Activated CD8-positive, alpha-beta T cell treated with anti-CD3 and anti-CD28 coated beads for 36 hours (primary cell): ENCODE measurements around the gene GSS. TPM values are rescaled to one million over a fixed set of nuclear protein-coding genes. Genes with fewer than 3 reads are reported as not detected.
A peak's percentile ranks its signal among the peaks of the same experiment; 100 is the strongest.

Source experiments
- ATAC-seq: fragments of 200-7000 bp; cut with Tn5 transposase; one replicate; pipeline ENCODE4 v1.10.0; 2021; ENCODE audit warnings: mild to moderate bottlenecking, moderate library complexity
- CTCF ChIA-PET: fragments of 350-600 bp; sonication (Branson Sonifier 250); formaldehyde crosslinking; loops from one replicate; lab custom pipeline; 2021; ENCODE audit warnings: antibody characterized with exemption; lab: Charles Lee
- POLR2A ChIA-PET: fragments of 350-600 bp; sonication (Branson Sonifier 250); formaldehyde crosslinking; loops from one replicate; lab custom pipeline; 2021; ENCODE audit warnings: antibody characterized with exemption; lab: Charles Lee
- DNase-seq: peaks from one replicate; pipeline ENCODE4 v3.0.0-alpha.2; 2020
- H3K27ac Mint-ChIP-seq: one replicate; pipeline ENCODE4 v1.8.0; 2021; ENCODE audit warnings: mild to moderate bottlenecking, mixed read lengths
- H3K27me3 Mint-ChIP-seq: one replicate; pipeline ENCODE4 v1.8.0; 2021; ENCODE audit warnings: mixed read lengths
- H3K36me3 Mint-ChIP-seq: one replicate; pipeline ENCODE4 v1.8.0; 2021; ENCODE audit warnings: low read depth, mixed read lengths
- H3K4me1 Mint-ChIP-seq: one replicate; pipeline ENCODE4 v1.8.0; 2021; ENCODE audit warnings: low read depth, mixed read lengths
- H3K4me3 Mint-ChIP-seq: one replicate; pipeline ENCODE4 v1.8.0; 2021; ENCODE audit warnings: mild to moderate bottlenecking, moderate library complexity, mixed read lengths
- H3K9me3 Mint-ChIP-seq: one replicate; pipeline ENCODE4 v1.8.0; 2021; ENCODE audit warnings: mixed read lengths
- CTCF ChIP-seq: fragments of 200-600 bp; IDR thresholded peaks from one replicate; pipeline ENCODE4 v1.8.0; 2022; ENCODE audit warnings: antibody characterized with exemption, mild to moderate bottlenecking
- intact Hi-C: fragments of 100-400 bp; cut with micrococcal nuclease; formaldehyde crosslinking; loops from one replicate; pipeline ENCODE4 v1.10.0; 2022
- total RNA-seq, 2 experiments: library from RNA; stranded (reverse); gene quantifications; one replicate each; pipeline ENCODE4 v1.2.3, GENCODE V29; 2021

GSS gene
- total RNA-seq, 2 experiments from 2014 or later: 50.9 to 52.7 TPM

GRCh38 chr20:34943808-34944567, 11.6 kb downstream of the GSS start:
- no peaks in the 10 kb centered on the region for H3K27me3 Mint-ChIP-seq
- H3K36me3 Mint-ChIP-seq: peaks cover 26% of the 10 kb centered on the region
- H3K4me1 Mint-ChIP-seq: peaks cover 6% of the 10 kb centered on the region
- H3K9me3 Mint-ChIP-seq: no peaks in the 10 kb centered on the region
- intact Hi-C loops: no loop called here
- ATAC-seq (no peak), DNase-seq (no peak)
- peak overlapping the region; percentile 47 for H3K27ac Mint-ChIP-seq
- CTCF ChIA-PET: interaction anchor here (1.2 to 1.6 kb wide), 2 partner anchors 12 to 70 kb away, joined by 3 to 6 read pairs; no protein-coding TSS in a partner anchor
- POLR2A ChIA-PET: interaction anchor here (0.9 kb wide), 1 partner anchor 14 kb away, joined by 3 read pairs; no protein-coding TSS in a partner anchor
- H3K4me3 Mint-ChIP-seq: no peak overlapping the region
- TF ChIP-seq CTCF: no peak

- H3K4me1 Mint-ChIP-seq: peaks cover 6% of the 10 kb centered on the region
- no peak overlapping the region for H3K4me3 Mint-ChIP-seq
- intact Hi-C loops: no loop called here
- ChIA-PET CTCF (interaction anchor here (1.6 kb wide), 1 partner anchor 68 kb away, joined by 6 read pairs; no protein-coding TSS in a partner anchor), POLR2A (interaction anchor here (0.6 to 1.2 kb wide), 2 partner anchors 10 to 13 kb away, joined by 3 read pairs; partner anchors contain the start of genes GSS and MYH7B)
- peaks cover 28% of the 10 kb centered on the region for H3K36me3 Mint-ChIP-seq
- ATAC-seq: no peak
- DNase-seq: no peak
- H3K27me3 Mint-ChIP-seq: no peaks in the 10 kb centered on the region
- H3K27ac Mint-ChIP-seq: no peak overlapping the region
- no peak for TF ChIP-seq CTCF
- no peaks in the 10 kb centered on the region for H3K9me3 Mint-ChIP-seq
These were observed 13.3 kb downstream of the GSS start for GRCh38 chr20:34942301-34942700.

- Mint-ChIP-seq H3K27me3 (no peaks in the 10 kb centered on the region), H3K4me3 (no peak overlapping the region), H3K9me3 (no peaks in the 10 kb centered on the region), H3K36me3 (peaks cover 33% of the 10 kb centered on the region), H3K27ac (no peak overlapping the region), H3K4me1 (peaks cover 6% of the 10 kb centered on the region)
- intact Hi-C loops: no loop called here
- CTCF ChIA-PET: interaction anchor here (1.3 kb wide), 1 partner anchor 66 kb away, joined by 3 read pairs; no protein-coding TSS in a partner anchor
- TF ChIP-seq CTCF: no peak
- POLR2A ChIA-PET: interaction anchor here (0.6 to 1.2 kb wide), 4 partner anchors 14 to 481 kb away, joined by 3 read pairs; partner anchors contain the start of genes GSS and MYH7B
- DNase-seq (no peak), ATAC-seq (no peak)
These were observed 14.4 kb downstream of the GSS start for GRCh38 chr20:34941226-34941625.

- Mint-ChIP-seq H3K9me3 (no peaks in the 10 kb centered on the region), H3K27me3 (no peaks in the 10 kb centered on the region), H3K4me3 (no peak overlapping the region), H3K36me3 (peaks cover 29% of the 10 kb centered on the region), H3K27ac (no peak overlapping the region), H3K4me1 (peaks cover 6% of the 10 kb centered on the region)
- TF ChIP-seq CTCF: no peak
- no peak for DNase-seq
- CTCF ChIA-PET: no interaction called here
- ATAC-seq: no peak
- POLR2A ChIA-PET: no interaction called here
- intact Hi-C loops: no loop called here
These were observed 15.5 kb downstream of the GSS start for GRCh38 chr20:34940081-34940481.
